IMR-90 (cell line): ENCODE results near the gene GJC2. TPM values are rescaled to one million over a fixed set of nuclear protein-coding genes. Genes with fewer than 3 reads are reported as not detected.

Experiments
- USF2 ChIP-seq: fragments of 150-350 bp; IDR thresholded peaks from 2 replicates; pipeline ENCODE4 v1.6.1; 2017; ENCODE audit warnings: mild to moderate bottlenecking, antibody characterized with exemption, low read length, low read depth
- polyA plus RNA-seq, 3 experiments: library from polyadenylated mRNA; depleted of rRNA; stranded (reverse); fragments of >200 nt; gene quantifications; 2 replicates each; pipeline ENCODE4 v1.2.3, GENCODE V29; 2012; ENCODE audit warnings: low replicate concordance in 1 of 3
- total RNA-seq: library from RNA; depleted of rRNA; stranded (reverse); fragments of >200 nt; gene quantifications from 2 replicates; pipeline ENCODE4 v1.2.3, GENCODE V29; 2012

The GJC2 gene
- total and polyA plus RNA-seq, 2 of the 4 experiments (the other 2 are of a cell fraction), result 1.1 to 1.7 TPM

- peak; percentile 60; the same call in 1 of the 2 replicates for TF ChIP-seq USF2
Observed at GRCh38 chr1:228165372-228166169, 15.8 kb downstream of the GJC2 start, which contains the start of gene IBA57 (continued).
